Activated CD8-positive, alpha-beta T cell treated with anti-CD3 and anti-CD28 coated beads for 36 hours (primary cell): ENCODE measurements around the gene FBXO4. TPM values are rescaled to one million over a fixed set of nuclear protein-coding genes. Genes with fewer than 3 reads are reported as not detected.

Experiments used
- ATAC-seq: fragments of 200-7000 bp; cut with Tn5 transposase; one replicate; pipeline ENCODE4 v1.10.0; 2021; ENCODE audit warnings: mild to moderate bottlenecking, moderate library complexity
- CTCF ChIA-PET: fragments of 350-600 bp; sonication (Branson Sonifier 250); formaldehyde crosslinking; loops from one replicate; lab custom pipeline; 2021; ENCODE audit warnings: antibody characterized with exemption; lab: Charles Lee
- POLR2A ChIA-PET: fragments of 350-600 bp; sonication (Branson Sonifier 250); formaldehyde crosslinking; loops from one replicate; lab custom pipeline; 2021; ENCODE audit warnings: antibody characterized with exemption; lab: Charles Lee
- DNase-seq: peaks from one replicate; pipeline ENCODE4 v3.0.0-alpha.2; 2020
- H3K27ac Mint-ChIP-seq: one replicate; pipeline ENCODE4 v1.8.0; 2021; ENCODE audit warnings: mild to moderate bottlenecking, mixed read lengths
- H3K27me3 Mint-ChIP-seq: one replicate; pipeline ENCODE4 v1.8.0; 2021; ENCODE audit warnings: mixed read lengths
- H3K36me3 Mint-ChIP-seq: one replicate; pipeline ENCODE4 v1.8.0; 2021; ENCODE audit warnings: low read depth, mixed read lengths
- H3K4me1 Mint-ChIP-seq: one replicate; pipeline ENCODE4 v1.8.0; 2021; ENCODE audit warnings: low read depth, mixed read lengths
- H3K4me3 Mint-ChIP-seq: one replicate; pipeline ENCODE4 v1.8.0; 2021; ENCODE audit warnings: mild to moderate bottlenecking, moderate library complexity, mixed read lengths
- H3K9me3 Mint-ChIP-seq: one replicate; pipeline ENCODE4 v1.8.0; 2021; ENCODE audit warnings: mixed read lengths
- intact Hi-C: fragments of 100-400 bp; cut with micrococcal nuclease; formaldehyde crosslinking; loops from one replicate; pipeline ENCODE4 v1.10.0; 2022
- total RNA-seq, 2 experiments: library from RNA; stranded (reverse); gene quantifications; one replicate each; pipeline ENCODE4 v1.2.3, GENCODE V29; 2021
- TF ChIP-seq, protein P1 (sequence below): fragments of 200-600 bp; IDR thresholded peaks from one replicate; pipeline ENCODE4 v1.8.0; 2022; ENCODE audit warnings: antibody characterized with exemption, mild to moderate bottlenecking

Gene FBXO4
- total RNA-seq, 2 experiments from 2014 or later, result 18.5 to 21.0 TPM

DNA sequence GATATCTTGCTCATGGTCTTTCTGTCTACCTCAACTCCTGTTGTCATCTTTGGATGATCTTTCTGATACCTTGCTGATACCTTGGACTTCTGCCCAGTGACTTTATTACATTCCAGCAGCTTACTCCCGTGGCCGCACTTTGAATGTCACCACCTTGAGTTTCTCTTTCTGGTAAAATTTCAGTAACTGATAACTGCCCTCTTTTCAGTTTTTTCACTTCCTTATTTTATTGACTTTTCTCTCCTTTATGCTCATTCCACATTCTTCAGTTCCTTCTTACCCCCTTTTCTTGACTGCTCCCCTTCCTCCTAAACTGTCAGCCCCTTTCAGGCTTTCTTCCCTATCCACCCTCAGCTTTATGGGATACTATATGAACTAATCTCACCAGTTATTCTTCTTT, 7.0 kb upstream of the FBXO4 start:
- ChIA-PET POLR2A (no interaction called here), CTCF (no interaction called here)
- H3K27me3 Mint-ChIP-seq, result no peaks in the 10 kb centered on the region
- peaks cover 44% of the 10 kb centered on the region for H3K36me3 Mint-ChIP-seq
- H3K4me1 Mint-ChIP-seq, result peaks cover 19% of the 10 kb centered on the region
- H3K9me3 Mint-ChIP-seq, result no peaks in the 10 kb centered on the region
- H3K4me3 Mint-ChIP-seq, result no peak overlapping the region
- intact Hi-C loops, result no loop called here
- ATAC-seq (no peak), DNase-seq (no peak)
- TF ChIP-seq, protein P1, sequence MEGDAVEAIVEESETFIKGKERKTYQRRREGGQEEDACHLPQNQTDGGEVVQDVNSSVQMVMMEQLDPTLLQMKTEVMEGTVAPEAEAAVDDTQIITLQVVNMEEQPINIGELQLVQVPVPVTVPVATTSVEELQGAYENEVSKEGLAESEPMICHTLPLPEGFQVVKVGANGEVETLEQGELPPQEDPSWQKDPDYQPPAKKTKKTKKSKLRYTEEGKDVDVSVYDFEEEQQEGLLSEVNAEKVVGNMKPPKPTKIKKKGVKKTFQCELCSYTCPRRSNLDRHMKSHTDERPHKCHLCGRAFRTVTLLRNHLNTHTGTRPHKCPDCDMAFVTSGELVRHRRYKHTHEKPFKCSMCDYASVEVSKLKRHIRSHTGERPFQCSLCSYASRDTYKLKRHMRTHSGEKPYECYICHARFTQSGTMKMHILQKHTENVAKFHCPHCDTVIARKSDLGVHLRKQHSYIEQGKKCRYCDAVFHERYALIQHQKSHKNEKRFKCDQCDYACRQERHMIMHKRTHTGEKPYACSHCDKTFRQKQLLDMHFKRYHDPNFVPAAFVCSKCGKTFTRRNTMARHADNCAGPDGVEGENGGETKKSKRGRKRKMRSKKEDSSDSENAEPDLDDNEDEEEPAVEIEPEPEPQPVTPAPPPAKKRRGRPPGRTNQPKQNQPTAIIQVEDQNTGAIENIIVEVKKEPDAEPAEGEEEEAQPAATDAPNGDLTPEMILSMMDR, result no peak
- peak overlapping the region; percentile 44 for H3K27ac Mint-ChIP-seq

DNA sequence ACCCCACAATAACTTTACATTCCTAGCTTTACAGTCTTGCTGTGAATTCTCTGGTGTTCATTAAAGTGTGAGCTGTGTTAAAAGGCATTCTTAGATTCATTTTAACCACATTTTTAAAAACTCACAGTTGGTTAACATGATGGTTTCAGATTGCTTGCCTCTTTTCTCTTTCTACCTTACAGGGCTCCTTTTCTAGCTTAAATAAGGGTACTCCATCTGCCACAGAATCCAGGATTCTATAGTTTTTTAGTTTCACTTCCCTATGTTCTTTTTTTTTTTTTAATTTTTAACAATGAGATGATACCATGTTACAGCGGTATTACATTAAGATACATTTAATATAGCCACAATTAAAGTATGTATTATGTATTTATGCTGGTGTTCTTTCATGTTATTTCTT, 3.9 kb upstream of the FBXO4 start:
- Mint-ChIP-seq H3K27me3 (no peaks in the 10 kb centered on the region), H3K27ac (no peak overlapping the region), H3K4me1 (peaks cover 15% of the 10 kb centered on the region), H3K36me3 (peaks cover 26% of the 10 kb centered on the region), H3K9me3 (no peaks in the 10 kb centered on the region), H3K4me3 (no peak overlapping the region)
- CTCF ChIA-PET, result interaction anchor here (2.5 kb wide), 1 partner anchor 65 kb away, joined by 9 read pairs; no protein-coding TSS in a partner anchor
- intact Hi-C loops, result loop anchor here (5.0 kb wide), 1 partner anchor 49 kb away; the partner anchor contains the start of gene OXCT1
- POLR2A ChIA-PET, result interaction anchor here (1.0 kb wide), 1 partner anchor 47 kb away, joined by 3 read pairs; no protein-coding TSS in a partner anchor
- DNase-seq, result no peak
- TF ChIP-seq, protein P1, result no peak
- ATAC-seq, result no peak

DNA sequence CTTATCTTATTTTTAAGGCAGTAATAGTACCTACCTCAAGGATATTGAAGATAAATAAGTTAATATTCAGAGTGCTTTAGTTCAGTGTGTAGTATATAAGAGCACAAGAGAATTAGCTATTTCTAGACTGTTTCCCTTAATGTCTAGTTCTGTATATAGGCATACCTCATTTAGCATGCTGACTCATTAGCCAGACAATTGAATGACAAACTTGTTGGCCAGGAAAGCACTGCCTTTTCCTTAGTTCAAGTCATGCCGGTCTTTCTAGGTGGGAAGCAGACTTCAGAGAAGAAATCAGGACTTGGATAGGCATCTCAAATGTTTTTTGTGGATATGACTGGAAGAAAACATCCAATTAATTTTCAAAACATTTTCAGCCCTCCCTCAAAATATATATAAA, 3.2 kb upstream of the FBXO4 start:
- Mint-ChIP-seq H3K36me3 (peaks cover 25% of the 10 kb centered on the region), H3K27ac (no peak overlapping the region), H3K4me3 (no peak overlapping the region), H3K4me1 (peaks cover 16% of the 10 kb centered on the region), H3K27me3 (no peaks in the 10 kb centered on the region), H3K9me3 (no peaks in the 10 kb centered on the region)
- ATAC-seq, result no peak
- DNase-seq, result no peak
- TF ChIP-seq, protein P1, result no peak
- ChIA-PET POLR2A (no interaction called here), CTCF (interaction anchor here (2.5 kb wide), 1 partner anchor 66 kb away, joined by 9 read pairs; no protein-coding TSS in a partner anchor)
- intact Hi-C loops, result loop anchor here (5.0 kb wide), 1 partner anchor 50 kb away; the partner anchor contains the start of gene OXCT1

DNA sequence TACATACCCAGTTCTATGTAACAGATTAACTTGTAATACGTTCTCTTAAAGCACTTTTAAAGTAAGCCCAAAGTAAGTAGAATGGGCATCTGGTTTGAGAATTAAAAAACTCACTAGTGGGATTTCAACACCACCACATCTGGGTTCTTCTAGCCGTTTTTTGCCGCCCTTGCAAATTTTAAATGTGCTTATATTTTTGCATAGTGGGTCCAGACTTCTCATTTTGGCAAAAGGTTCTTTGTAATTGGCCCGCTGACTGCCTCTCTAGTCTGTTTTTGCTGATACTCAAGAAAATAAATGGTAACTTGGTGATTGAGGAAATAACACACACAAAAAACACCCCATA, 582 bp upstream of the FBXO4 start:
- no peaks in the 10 kb centered on the region for H3K9me3 Mint-ChIP-seq
- peak overlapping the region; percentile 72 for H3K4me3 Mint-ChIP-seq
- ChIA-PET CTCF (interaction anchor here (0.5 to 1.7 kb wide), 4 partner anchors 15 to 65 kb away, joined by 3 to 5 read pairs (median 4); no protein-coding TSS in a partner anchor), POLR2A (interaction anchor here (0.5 to 1.8 kb wide), 5 partner anchors 11 to 71 kb away, joined by 3 to 23 read pairs (median 4); partner anchors contain the start of gene RIMOC1)
- H3K27me3 Mint-ChIP-seq, result no peaks in the 10 kb centered on the region
- intact Hi-C loops, result loop anchor here (2.0 to 5.0 kb wide), 2 partner anchors 20 to 52 kb away; partner anchors contain the start of genes OXCT1 and RIMOC1
- peaks cover 9% of the 10 kb centered on the region for H3K36me3 Mint-ChIP-seq
- H3K27ac Mint-ChIP-seq, result peak overlapping the region; percentile 93
- TF ChIP-seq, protein P1, result peak; percentile 1
- DNase-seq (no peak), ATAC-seq (no peak)
- peaks cover 11% of the 10 kb centered on the region for H3K4me1 Mint-ChIP-seq

GRCh38 chr5:41925555-41925951, 472 bp downstream of the FBXO4 start:
- no peaks in the 10 kb centered on the region for H3K9me3 Mint-ChIP-seq
- CTCF ChIA-PET, result interaction anchor here (1.0 to 1.7 kb wide), 2 partner anchors 16 to 59 kb away, joined by 3 to 5 read pairs; no protein-coding TSS in a partner anchor
- intact Hi-C loops, result loop anchor here (2.0 to 5.0 kb wide), 2 partner anchors 21 to 68 kb away; partner anchors contain the start of gene RIMOC1
- POLR2A ChIA-PET, result interaction anchor here (0.6 to 1.8 kb wide), 8 partner anchors 9 to 81 kb away, joined by 3 to 23 read pairs (median 4); partner anchors contain the start of gene RIMOC1
- H3K27ac Mint-ChIP-seq, result peak overlapping the region; percentile 93
- no peaks in the 10 kb centered on the region for H3K27me3 Mint-ChIP-seq
- H3K4me1 Mint-ChIP-seq, result peaks cover 11% of the 10 kb centered on the region
- ATAC-seq (peak; percentile 21), DNase-seq (peak; percentile 40)
- TF ChIP-seq, protein P1, result no peak
- H3K36me3 Mint-ChIP-seq, result peaks cover 9% of the 10 kb centered on the region
- H3K4me3 Mint-ChIP-seq, result peak overlapping the region; percentile 72
